Sigmoid colon (tissue), 4 donors: ENCODE measurements around the gene TRPV3.

Experiments
- CTCF ChIP-seq, 4 experiments: fragments of 450-650 bp in 3 of 4; fragments of 200-600 bp in 1 of 4; IDR thresholded peaks; one replicate each; pipeline ENCODE4 v1.5.1; 2016 to 2019; ENCODE audit warnings: antibody characterized with exemption in 4 of 4, mild to moderate bottlenecking in 3 of 4, moderate library complexity in 2 of 4
- EP300 ChIP-seq, 4 donors: sonication (generic); formaldehyde crosslinking; IDR thresholded peaks; one replicate each; pipeline ENCODE4 v1.6.1; 2017; ENCODE audit warnings: antibody characterized with exemption in 4 of 4
- POLR2A ChIP-seq, 2 donors: fragments of 450-650 bp; IDR thresholded peaks; one replicate each; pipeline ENCODE4 v1.6.1; 2016; ENCODE audit warnings: antibody characterized with exemption in 2 of 2, mild to moderate bottlenecking in 2 of 2, moderate library complexity in 2 of 2

GRCh38 chr17:3556239-3556915, 1.2 kb downstream of the TRPV3 start:
- no peak for TF ChIP-seq CTCF (IDR thresholded peaks at IDR 0.05)
- no peak for TF ChIP-seq EP300 (IDR thresholded peaks at IDR 0.05)
- no peak for TF ChIP-seq POLR2A (IDR thresholded peaks at IDR 0.05)
